Uterus (tissue), 4 donors: ENCODE results near the gene MSMB. TPM values are rescaled to one million over a fixed set of nuclear protein-coding genes. Genes with fewer than 3 reads are reported as not detected.
"Not testable (repeated sequence)": the region's sequence is repeated elsewhere in the genome, so short reads cannot be mapped to it uniquely, and the experiment has no call there.

Source experiments
- DNase-seq, 2 donors: peaks; one replicate each; pipeline ENCODE4 v3.0.0-alpha.2; 2019 to 2020
- H3K27ac ChIP-seq, 2 donors: fragments of 200-600 bp; sonication (generic); 1 replicate in 1 of 2; 2 replicates in 1 of 2; pipeline ENCODE4 v1.5.1; 2016 to 2018
- H3K27me3 ChIP-seq, 2 donors: fragments of 200-600 bp; sonication (generic); one replicate each; pipeline ENCODE4 v1.5.1; 2018 to 2019; ENCODE audit warnings: control low read depth in 1 of 2
- H3K36me3 ChIP-seq, 2 donors: fragments of 200-600 bp; sonication (generic); one replicate each; pipeline ENCODE4 v1.5.1; 2019; ENCODE audit warnings: control low read depth in 1 of 2
- H3K4me1 ChIP-seq, 2 donors: fragments of 200-600 bp; sonication (generic); one replicate each; pipeline ENCODE4 v1.5.1; 2018 to 2019; ENCODE audit warnings: control low read depth in 1 of 2
- H3K4me3 ChIP-seq, 2 donors: fragments of 200-600 bp; sonication (generic); 1 replicate in 1 of 2; 2 replicates in 1 of 2; pipeline ENCODE4 v1.5.1; 2018 to 2019; ENCODE audit warnings: mild to moderate bottlenecking in 1 of 2
- H3K9me3 ChIP-seq, 2 donors: fragments of 200-600 bp; sonication (generic); one replicate each; pipeline ENCODE4 v1.5.1; 2019; ENCODE audit warnings: control low read depth in 1 of 2
- POLR2A ChIP-seq, 2 donors: fragments of 450-650 bp; IDR thresholded peaks; one replicate each; pipeline ENCODE4 v1.6.1; 2016; ENCODE audit warnings: antibody characterized with exemption in 2 of 2, mild to moderate bottlenecking in 1 of 2, moderate library complexity in 1 of 2
- intact Hi-C: fragments of 100-400 bp; cut with DNase I; formaldehyde crosslinking; loops from one replicate; pipeline ENCODE4 v1.15.1; 2023; ENCODE audit warnings: low total_unique reads
- total RNA-seq, 4 donors: library from RNA; depleted of rRNA in 3 of 4; stranded (reverse); fragments of >200 nt in 3 of 4; gene quantifications; one replicate each; pipeline versions ENCODE4 v1.1.0 to v1.2.4, GENCODE V29; 2014 to 2023
- TF ChIP-seq, protein P1 (sequence below), 4 experiments: fragments of 200-600 bp in 2 of 4; fragments of 450-650 bp in 2 of 4; sonication (generic) in 2 of 4; IDR thresholded peaks; one replicate each; pipeline ENCODE4 v1.5.1; 2016 to 2019; ENCODE audit warnings: antibody characterized with exemption in 4 of 4, mild to moderate bottlenecking in 2 of 4, moderate library complexity in 1 of 4
- donor health status: DM: yes; HTN: yes; CAD: no.

MSMB gene
- total RNA-seq, 4 donors from 2014 or later, result not detected

DNA sequence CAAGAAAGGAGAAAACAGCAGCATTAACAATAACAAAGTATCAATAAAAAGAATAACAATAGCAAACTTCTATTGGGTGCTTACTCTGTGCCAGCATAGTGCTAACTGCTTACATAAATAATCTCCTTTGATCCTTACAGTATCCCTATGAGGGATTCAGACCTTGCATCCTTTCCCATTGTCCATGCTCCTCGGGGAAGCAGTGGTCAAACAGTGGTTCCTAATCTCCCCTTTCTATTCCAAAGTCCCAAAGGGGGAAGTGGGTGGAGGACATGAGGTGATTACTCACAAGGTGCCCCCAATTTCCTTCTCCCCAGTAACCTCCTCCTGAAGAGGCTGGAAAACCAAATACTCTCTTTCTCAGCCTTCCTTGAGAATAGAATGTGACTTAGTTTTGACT lies 22.0 kb upstream of the MSMB start:
- Histone ChIP-seq H3K27me3 (no peaks in the 10 kb centered on the region), H3K27ac (no peak overlapping the region), H3K4me3 (no peak overlapping the region), H3K4me1 (no peaks in the 10 kb centered on the region), H3K36me3 (no peaks in the 10 kb centered on the region), H3K9me3 (no peaks in the 10 kb centered on the region)
- no peak for TF ChIP-seq POLR2A (IDR thresholded peaks at IDR 0.05)
- TF ChIP-seq, protein P1, sequence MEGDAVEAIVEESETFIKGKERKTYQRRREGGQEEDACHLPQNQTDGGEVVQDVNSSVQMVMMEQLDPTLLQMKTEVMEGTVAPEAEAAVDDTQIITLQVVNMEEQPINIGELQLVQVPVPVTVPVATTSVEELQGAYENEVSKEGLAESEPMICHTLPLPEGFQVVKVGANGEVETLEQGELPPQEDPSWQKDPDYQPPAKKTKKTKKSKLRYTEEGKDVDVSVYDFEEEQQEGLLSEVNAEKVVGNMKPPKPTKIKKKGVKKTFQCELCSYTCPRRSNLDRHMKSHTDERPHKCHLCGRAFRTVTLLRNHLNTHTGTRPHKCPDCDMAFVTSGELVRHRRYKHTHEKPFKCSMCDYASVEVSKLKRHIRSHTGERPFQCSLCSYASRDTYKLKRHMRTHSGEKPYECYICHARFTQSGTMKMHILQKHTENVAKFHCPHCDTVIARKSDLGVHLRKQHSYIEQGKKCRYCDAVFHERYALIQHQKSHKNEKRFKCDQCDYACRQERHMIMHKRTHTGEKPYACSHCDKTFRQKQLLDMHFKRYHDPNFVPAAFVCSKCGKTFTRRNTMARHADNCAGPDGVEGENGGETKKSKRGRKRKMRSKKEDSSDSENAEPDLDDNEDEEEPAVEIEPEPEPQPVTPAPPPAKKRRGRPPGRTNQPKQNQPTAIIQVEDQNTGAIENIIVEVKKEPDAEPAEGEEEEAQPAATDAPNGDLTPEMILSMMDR (IDR thresholded peaks at IDR 0.05), result no peak
- no peak for DNase-seq
- intact Hi-C loops, result no loop called here

DNA sequence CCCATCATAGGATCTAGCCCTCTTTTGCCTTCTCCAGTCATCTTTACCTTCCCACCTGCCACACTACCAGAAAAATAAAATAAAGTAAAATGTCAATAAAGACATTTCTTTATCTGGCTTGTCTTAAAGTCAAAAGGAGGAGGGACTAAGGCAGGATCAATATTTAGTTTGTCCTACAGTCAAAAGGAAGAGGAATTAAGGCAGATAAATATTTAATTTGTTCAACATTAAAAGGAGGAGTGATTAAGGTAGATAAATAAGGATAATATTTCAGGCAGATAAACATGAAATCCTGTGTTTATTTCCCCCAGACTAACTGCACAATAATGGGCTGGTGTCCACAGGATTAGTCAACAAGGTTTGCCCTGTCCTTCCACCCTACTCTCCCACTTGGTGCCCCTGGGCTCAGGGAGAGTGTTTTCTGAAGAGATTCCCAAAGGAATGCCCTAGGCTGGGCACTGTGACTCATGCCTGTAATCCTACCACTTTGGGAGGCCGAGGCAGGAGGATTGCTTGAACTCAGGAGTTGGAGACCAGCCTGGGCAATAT lies 18.3 kb upstream of the MSMB start:
- H3K36me3 ChIP-seq, result no peaks in the 10 kb centered on the region
- H3K27me3 ChIP-seq, result no peaks in the 10 kb centered on the region
- TF ChIP-seq POLR2A (IDR thresholded peaks at IDR 0.05), result no peak
- TF ChIP-seq, protein P1 (IDR thresholded peaks at IDR 0.05), result no peak
- DNase-seq, result no peak
- H3K27ac ChIP-seq, result no peak overlapping the region
- H3K9me3 ChIP-seq, result no peaks in the 10 kb centered on the region
- no peaks in the 10 kb centered on the region for H3K4me1 ChIP-seq
- H3K4me3 ChIP-seq, result no peak overlapping the region
- intact Hi-C loops, result no loop called here

DNA sequence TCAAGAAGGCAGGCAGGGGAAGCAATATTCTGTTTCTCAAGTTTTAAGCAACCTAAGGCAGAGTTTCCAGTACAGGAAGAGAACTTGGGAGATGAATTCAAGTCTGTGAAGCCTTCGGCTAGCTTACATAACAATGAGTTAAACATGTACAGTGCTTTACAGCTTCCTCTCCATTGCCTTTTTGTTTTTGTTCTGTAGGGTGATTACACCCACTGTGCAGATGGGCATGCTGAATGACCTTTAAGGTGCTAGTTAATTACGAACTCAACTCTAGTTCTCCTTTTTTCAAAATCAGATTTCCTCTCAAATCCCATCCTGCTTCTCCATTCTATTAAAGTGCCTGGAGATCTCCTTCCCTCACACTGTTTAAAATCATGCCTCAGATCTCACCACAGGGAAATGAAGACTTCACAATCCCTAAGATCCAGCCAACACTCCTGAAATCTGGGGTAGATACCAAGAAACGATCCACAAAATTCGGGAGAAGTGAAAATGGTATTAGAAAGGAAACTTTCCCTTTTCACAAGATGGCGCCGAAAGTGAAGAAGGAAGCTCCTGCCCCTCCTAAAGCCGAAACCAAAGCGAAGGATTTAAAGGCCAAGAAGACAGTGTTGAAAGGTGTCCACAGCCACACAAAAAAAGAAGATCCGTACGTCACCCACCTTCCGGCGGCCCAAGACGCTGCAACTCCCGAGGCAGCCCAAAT lies 16.8 kb upstream of the MSMB start:
- H3K4me1 ChIP-seq, result no peaks in the 10 kb centered on the region
- no peaks in the 10 kb centered on the region for H3K9me3 ChIP-seq
- H3K36me3 ChIP-seq, result no peaks in the 10 kb centered on the region
- no peak overlapping the region for H3K27ac ChIP-seq
- H3K4me3 ChIP-seq, result no peak overlapping the region
- TF ChIP-seq, protein P1 (IDR thresholded peaks at IDR 0.05), result no peak
- no peak for TF ChIP-seq POLR2A (IDR thresholded peaks at IDR 0.05)
- DNase-seq, result no peak
- intact Hi-C loops, result no loop called here
- H3K27me3 ChIP-seq, result no peaks in the 10 kb centered on the region

DNA sequence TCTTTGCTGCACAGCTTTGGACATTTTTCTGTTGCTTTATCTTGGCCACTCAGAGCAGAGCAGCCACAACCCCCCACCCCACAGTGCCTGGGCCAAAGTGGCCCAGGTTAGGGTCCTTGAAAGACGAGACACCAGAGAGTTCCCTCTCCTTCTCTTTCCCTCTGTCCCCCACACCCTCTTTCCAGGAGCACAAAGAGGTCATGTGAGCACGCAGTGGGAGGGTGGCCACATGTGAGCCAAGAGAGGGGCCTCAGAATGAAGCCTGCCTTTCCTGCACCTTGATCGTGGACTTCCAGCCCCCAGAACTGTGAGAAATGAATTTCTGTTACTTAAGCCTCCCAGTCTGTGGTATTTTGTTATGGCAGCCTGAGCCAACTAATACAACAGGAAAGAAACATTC lies 14.6 kb upstream of the MSMB start:
- Histone ChIP-seq H3K4me1 (no peaks in the 10 kb centered on the region), H3K4me3 (no peak overlapping the region), H3K9me3 (no peaks in the 10 kb centered on the region), H3K27ac (no peak overlapping the region), H3K27me3 (no peaks in the 10 kb centered on the region), H3K36me3 (no peaks in the 10 kb centered on the region)
- DNase-seq, result no peak
- no peak for TF ChIP-seq POLR2A (IDR thresholded peaks at IDR 0.05)
- TF ChIP-seq, protein P1 (IDR thresholded peaks at IDR 0.05), result no peak
- intact Hi-C loops, result no loop called here

DNA sequence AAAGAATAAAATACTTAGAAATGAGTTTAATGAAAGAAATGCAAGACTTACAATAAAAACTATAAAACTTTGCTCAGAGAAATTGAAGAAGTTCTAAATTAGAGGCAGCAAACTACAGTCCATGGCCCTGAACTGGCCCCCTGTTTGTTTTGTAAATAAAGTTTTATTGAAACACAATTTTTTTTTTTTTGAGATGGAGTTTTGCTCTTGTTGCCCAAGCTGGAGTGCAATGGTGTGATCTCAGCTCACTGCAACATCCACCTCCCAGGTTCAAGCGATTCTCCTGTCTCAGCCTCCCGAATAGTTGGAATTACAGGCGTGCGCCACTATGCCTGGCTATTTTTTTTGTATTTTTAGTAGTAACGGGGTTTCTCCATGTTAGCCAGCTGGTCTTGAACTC lies 11.9 kb upstream of the MSMB start:
- H3K36me3 ChIP-seq, DNase-seq, H3K4me1 ChIP-seq, H3K4me3 ChIP-seq, H3K9me3 ChIP-seq, intact Hi-C loops, H3K27me3 ChIP-seq, H3K27ac ChIP-seq: not testable (repeated sequence)
